HG02973 (cell line): ENCODE data around the gene C2.
"Not testable (repeated sequence)": the region's sequence is repeated elsewhere in the genome, so short reads cannot be mapped to it uniquely, and the experiment has no call there.

Experiments used
- ATAC-seq: cut with Tn5 transposase; IDR thresholded peaks from one replicate; pipeline ENCODE4 v1.9.1; 2021; ENCODE audit warnings: moderate library complexity; ENCODE audit not compliant: unreplicated experiment

Gene C2

GRCh38 chr6:31898383-31899011 is 29.0 kb upstream of the C2 start:
- ATAC-seq: no peak

DNA sequence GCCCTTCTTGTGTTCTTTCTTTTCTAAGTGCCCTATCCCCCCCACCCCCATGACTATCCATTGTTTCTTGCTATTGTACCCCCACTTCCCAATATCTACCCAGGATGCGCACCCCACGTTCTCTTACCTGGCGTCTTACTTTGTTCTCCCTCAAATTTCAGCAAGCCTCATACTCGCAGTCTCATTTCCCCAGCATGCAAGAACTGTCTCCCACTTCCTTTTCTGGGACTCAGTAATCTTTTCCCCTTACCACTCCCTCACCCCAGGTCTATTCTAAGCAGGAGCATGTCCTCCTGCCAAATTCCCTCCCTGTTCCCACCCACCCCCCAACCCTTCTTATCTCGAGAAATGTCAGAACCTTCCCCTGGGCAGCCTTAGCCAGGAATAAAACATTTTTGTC is 28.3 kb upstream of the C2 start:
- no peak for ATAC-seq

- no peak for ATAC-seq
These were observed 27.4 kb upstream of the C2 start for GRCh38 chr6:31899882-31900722.

GRCh38 chr6:31900917-31901414 is 26.6 kb upstream of the C2 start:
- ATAC-seq: no peak

- ATAC-seq: no peak
These were observed 26.0 kb upstream of the C2 start for GRCh38 chr6:31901415-31901952.

DNA sequence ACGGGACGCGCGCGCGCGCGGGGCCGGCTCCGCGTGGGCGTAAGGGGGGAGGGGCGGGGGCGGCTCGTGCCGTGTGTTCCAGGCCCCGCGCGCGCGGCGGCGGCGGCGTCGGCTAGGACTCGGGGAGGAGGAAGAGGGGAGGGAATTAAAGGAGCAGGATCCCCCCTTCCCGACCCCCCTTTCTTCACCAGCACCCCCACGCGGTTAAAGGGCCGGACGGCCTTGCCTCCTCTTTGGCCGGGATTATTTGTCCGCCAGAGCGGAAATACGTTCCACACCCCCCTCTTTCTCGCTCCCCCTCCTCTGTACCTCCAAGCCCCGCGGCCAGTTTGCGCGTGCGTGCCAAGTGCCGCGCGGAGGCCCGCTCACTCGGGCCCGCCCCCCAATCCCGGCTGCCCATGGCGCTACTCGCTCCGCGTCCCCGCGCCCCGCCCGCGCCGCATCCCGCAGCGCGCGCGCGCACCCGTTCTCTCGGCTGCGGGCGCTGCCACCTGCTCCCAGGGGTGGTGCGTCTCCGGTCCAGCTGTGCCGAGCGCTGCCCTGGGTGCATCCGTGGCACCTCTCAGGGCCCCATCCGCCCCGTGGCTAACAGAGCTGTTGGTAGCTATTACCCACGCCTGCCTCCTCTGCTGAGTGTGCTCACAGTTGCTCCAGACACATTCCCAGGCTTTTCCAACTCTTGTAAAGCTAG is 25.4 kb upstream of the C2 start, which contains the start of gene ZBTB12:
Gene ZBTB12, minus strand, starts transcription at position 134 of the 691 bp plus-strand sequence. CDS start 781 bp downstream, outside the sequence.
- ATAC-seq: peak; percentile 38

GRCh38 chr6:31903957-31904356 is 23.6 kb upstream of the C2 start:
- no peak for ATAC-seq

DNA sequence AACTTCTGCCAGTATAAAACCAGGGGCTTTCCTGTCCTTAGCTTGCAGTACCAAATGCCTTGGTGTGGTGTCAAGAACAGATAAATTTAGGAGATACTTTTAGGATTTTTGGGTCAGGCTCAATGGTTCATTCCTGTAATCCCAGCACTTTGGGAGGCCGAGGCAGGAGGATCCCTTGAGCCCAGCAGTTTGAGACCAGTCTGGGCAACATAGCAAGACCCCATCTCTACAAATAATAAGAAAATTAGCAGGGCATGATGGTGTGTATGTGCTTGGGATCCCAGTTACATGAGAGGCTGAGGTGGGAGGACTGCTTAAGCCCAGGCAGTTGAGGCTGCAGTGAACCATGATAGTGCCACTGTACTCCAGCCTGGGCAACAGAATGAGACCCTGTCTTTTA is 22.5 kb upstream of the C2 start:
- ATAC-seq: no peak

GRCh38 chr6:31906122-31906521 is 21.4 kb upstream of the C2 start:
- ATAC-seq: no peak

- ATAC-seq: not testable (repeated sequence)
These were observed 20.8 kb upstream of the C2 start for GRCh38 chr6:31906727-31907126.

DNA sequence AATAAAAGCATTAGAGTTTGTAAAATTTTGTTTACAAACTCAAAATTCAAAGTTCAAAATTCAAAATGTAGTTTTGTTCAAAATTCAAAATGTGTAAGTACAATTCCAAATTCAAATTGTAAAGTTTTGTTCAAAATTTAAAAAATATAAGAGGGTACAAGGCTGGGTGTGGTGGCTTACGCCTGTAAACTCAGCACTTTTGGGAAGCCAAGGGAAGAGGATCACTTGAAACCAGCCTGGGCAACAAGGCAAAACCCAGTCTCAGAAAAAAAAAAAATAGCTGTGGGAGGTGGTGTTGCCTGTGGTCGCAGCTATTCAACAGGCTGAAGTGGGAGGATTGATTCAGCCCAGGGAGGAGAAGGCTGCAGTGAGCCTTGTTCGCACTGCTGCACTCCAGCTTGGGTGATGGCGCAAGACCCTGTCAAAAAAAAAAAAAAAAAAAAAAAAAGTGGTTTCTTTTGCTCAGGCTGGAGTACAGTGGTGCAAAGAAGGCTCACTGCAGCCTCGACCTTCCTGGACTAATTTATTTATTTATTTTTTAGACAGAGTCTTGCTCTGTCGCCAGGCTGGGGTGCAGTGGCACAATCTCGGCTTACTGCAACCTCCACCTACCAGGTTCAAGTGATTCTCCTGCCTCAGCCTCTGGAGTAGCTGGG is 20.2 kb upstream of the C2 start:
- no peak for ATAC-seq

- ATAC-seq: not testable (repeated sequence)
These were observed 19.3 kb upstream of the C2 start for GRCh38 chr6:31908255-31908654.

DNA sequence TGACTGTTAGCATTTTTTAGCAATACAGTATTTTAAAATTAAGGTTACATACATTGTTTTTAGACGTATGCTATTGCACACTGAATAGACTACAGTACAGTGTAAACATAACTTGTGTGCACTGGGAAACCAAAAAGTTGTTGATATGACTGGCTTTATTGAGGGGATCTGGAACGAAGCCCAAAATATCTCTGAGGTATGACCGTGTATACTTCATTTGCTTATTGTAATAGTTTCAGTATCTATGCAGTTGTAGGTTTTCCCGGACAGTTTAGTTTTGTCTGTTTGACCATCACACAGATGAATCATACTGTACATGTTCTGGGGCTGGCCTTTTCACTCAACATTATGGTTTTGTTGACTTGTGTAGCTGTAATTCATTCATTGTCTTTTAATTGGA is 18.7 kb upstream of the C2 start:
- peak; percentile 73 for ATAC-seq

GRCh38 chr6:31909298-31909697 is 18.2 kb upstream of the C2 start:
- not testable (repeated sequence) for ATAC-seq

- ATAC-seq: no peak
These were observed 15.5 kb upstream of the C2 start for GRCh38 chr6:31911826-31912585.

- ATAC-seq: no peak
These were observed 12.2 kb upstream of the C2 start for GRCh38 chr6:31915351-31915750.

DNA sequence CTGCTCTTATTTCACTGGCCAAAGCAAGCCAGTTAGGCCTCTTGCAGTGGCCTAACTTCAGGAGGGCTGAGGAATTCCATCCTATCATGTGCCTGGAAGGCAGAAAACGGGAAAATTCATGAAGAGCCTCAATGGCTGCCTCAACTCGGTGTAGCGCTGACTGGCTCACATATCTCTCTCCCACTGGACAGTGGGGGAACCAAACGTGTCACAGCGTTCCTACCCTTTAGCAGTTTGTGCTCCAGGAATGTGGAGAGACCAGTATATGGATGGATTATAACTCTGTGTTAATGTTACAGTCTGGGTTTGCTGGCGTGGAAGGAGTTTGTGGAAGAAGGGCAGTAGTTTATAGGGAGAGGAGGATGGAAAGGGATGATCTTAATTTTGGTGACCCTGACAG is 11.8 kb upstream of the C2 start:
- ATAC-seq: no peak

DNA sequence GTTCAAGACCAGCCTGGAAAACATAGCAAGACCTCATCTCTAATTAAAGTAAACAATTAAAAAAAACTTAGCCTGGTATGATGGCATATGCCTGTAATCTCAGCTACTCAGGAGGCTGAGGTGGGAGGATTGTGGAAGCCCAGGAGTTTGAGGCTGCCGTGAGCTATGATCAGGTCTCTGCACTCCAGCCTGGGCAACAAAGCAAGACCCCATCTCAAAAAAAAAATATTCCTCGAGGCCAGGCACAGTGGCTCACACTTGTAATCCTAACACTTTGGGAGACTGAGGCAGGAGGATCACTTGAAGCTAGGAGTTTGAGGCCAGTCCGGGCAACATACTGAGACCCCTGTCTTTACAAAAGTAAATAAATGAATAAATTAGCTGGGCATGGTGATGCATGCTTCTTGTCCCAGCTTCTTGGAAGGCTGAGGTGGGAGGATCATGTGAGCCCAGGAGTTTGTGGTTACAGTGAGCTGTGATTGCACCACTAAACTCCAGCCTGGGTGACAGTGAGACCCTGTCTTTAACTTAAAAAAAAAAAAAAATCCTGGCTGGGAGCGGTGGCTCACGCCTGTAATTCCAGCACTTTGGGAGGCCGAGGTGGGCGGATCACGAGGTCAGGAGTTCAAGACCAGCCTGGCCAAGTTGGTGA is 9.3 kb upstream of the C2 start:
- ATAC-seq: no peak

- no peak for ATAC-seq
These were observed 7.8 kb upstream of the C2 start for GRCh38 chr6:31919624-31920303.
